ENCODE measurements around the gene RAX2. TPM values are rescaled to one million over a fixed set of nuclear protein-coding genes. Genes with fewer than 3 reads are reported as not detected.

Gene RAX2
- total RNA-seq, 1 experiment from 2014 or later: not detected

- no peak overlapping the region for H3K4me3 Mint-ChIP-seq (ENCODE audit: unreplicated experiment)
- H3K27me3 Mint-ChIP-seq (ENCODE audit: insufficient read depth, unreplicated experiment): no peaks in the 10 kb centered on the region
- Histone ChIP-seq H3K27me3 (replicated peaks; ENCODE audit: control insufficient read depth, insufficient read depth, low read length) (no peaks in the 10 kb centered on the region), H3K9me3 (peaks cover 19% of the 10 kb centered on the region; the same call in 1 of the 2 replicates), H3K4me1 (no peaks in the 10 kb centered on the region), H3K4me3 (ENCODE audit: low read depth, low read length) (no peak overlapping the region), H3K36me3 (ENCODE audit: control insufficient read depth, insufficient read depth, low read length) (no peaks in the 10 kb centered on the region)
- TF ChIP-seq CTCF (IDR thresholded peaks at IDR 0.05; ENCODE audit: insufficient read depth in 1 of 2, low read depth in 1 of 2, low read length in 1 of 2, severe bottlenecking in 1 of 2, unreplicated experiment in 1 of 2): no peak
- ChIA-PET CTCF (no interaction called here), POLR2A (no interaction called here)
- intact Hi-C loops (cut with micrococcal nuclease; ENCODE audit: unreplicated experiment): no loop called here
- H3K27ac Mint-ChIP-seq (ENCODE audit: unreplicated experiment): no peak overlapping the region
- no TSS peak for BruUV-seq (replicated peaks)
- peaks cover 11% of the 10 kb centered on the region for H3K9me3 Mint-ChIP-seq (ENCODE audit: unreplicated experiment)
- DNase-seq: no peak
- H3K4me1 Mint-ChIP-seq (ENCODE audit: low read depth, unreplicated experiment): no peaks in the 10 kb centered on the region
- no peaks in the 10 kb centered on the region for H3K36me3 Mint-ChIP-seq (ENCODE audit: insufficient read depth, unreplicated experiment)
Observed at GRCh38 chr19:3778899-3779723, 7.1 kb upstream of the RAX2 start.

- H3K9me3 Mint-ChIP-seq (ENCODE audit: unreplicated experiment): peaks cover 11% of the 10 kb centered on the region
- no peaks in the 10 kb centered on the region for H3K36me3 Mint-ChIP-seq (ENCODE audit: insufficient read depth, unreplicated experiment)
- H3K4me3 Mint-ChIP-seq (ENCODE audit: unreplicated experiment): no peak overlapping the region
- no peak overlapping the region for H3K27ac Mint-ChIP-seq (ENCODE audit: unreplicated experiment)
- Histone ChIP-seq H3K9me3 (peaks cover 19% of the 10 kb centered on the region; the same call in 1 of the 2 replicates), H3K4me1 (no peaks in the 10 kb centered on the region), H3K36me3 (ENCODE audit: control insufficient read depth, insufficient read depth, low read length) (no peaks in the 10 kb centered on the region), H3K27me3 (replicated peaks; ENCODE audit: control insufficient read depth, insufficient read depth, low read length) (no peaks in the 10 kb centered on the region), H3K4me3 (ENCODE audit: low read depth, low read length) (no peak overlapping the region)
- TF ChIP-seq CTCF (IDR thresholded peaks at IDR 0.05; ENCODE audit: insufficient read depth in 1 of 2, low read depth in 1 of 2, low read length in 1 of 2, severe bottlenecking in 1 of 2, unreplicated experiment in 1 of 2): no peak
- no TSS peak for BruUV-seq (replicated peaks)
- no peak for DNase-seq
- no peaks in the 10 kb centered on the region for H3K4me1 Mint-ChIP-seq (ENCODE audit: low read depth, unreplicated experiment)
- intact Hi-C loops (cut with micrococcal nuclease; ENCODE audit: unreplicated experiment): no loop called here
- ChIA-PET CTCF (no interaction called here), POLR2A (no interaction called here)
- no peaks in the 10 kb centered on the region for H3K27me3 Mint-ChIP-seq (ENCODE audit: insufficient read depth, unreplicated experiment)
Observed at GRCh38 chr19:3778104-3778867, 6.3 kb upstream of the RAX2 start.

- Histone ChIP-seq H3K4me3 (ENCODE audit: low read depth, low read length) (no peak overlapping the region), H3K9me3 (peaks cover 8% of the 10 kb centered on the region; the same call in 1 of the 2 replicates), H3K27me3 (replicated peaks; ENCODE audit: control insufficient read depth, insufficient read depth, low read length) (no peaks in the 10 kb centered on the region), H3K36me3 (ENCODE audit: control insufficient read depth, insufficient read depth, low read length) (no peaks in the 10 kb centered on the region), H3K4me1 (no peaks in the 10 kb centered on the region)
- intact Hi-C loops (cut with micrococcal nuclease; ENCODE audit: unreplicated experiment): no loop called here
- no peak for TF ChIP-seq CTCF (IDR thresholded peaks at IDR 0.05; ENCODE audit: insufficient read depth in 1 of 2, low read depth in 1 of 2, low read length in 1 of 2, severe bottlenecking in 1 of 2, unreplicated experiment in 1 of 2)
- POLR2A ChIA-PET: no interaction called here
- DNase-seq: no peak
- CTCF ChIA-PET: no interaction called here
- no TSS peak for BruUV-seq (replicated peaks)
- H3K4me1 Mint-ChIP-seq (ENCODE audit: low read depth, unreplicated experiment): no peaks in the 10 kb centered on the region
- H3K9me3 Mint-ChIP-seq (ENCODE audit: unreplicated experiment): peaks cover 6% of the 10 kb centered on the region
- H3K27me3 Mint-ChIP-seq (ENCODE audit: insufficient read depth, unreplicated experiment): no peaks in the 10 kb centered on the region
- H3K4me3 Mint-ChIP-seq (ENCODE audit: unreplicated experiment): no peak overlapping the region
- no peak overlapping the region for H3K27ac Mint-ChIP-seq (ENCODE audit: unreplicated experiment)
- no peaks in the 10 kb centered on the region for H3K36me3 Mint-ChIP-seq (ENCODE audit: insufficient read depth, unreplicated experiment)
Observed at GRCh38 chr19:3776479-3777040, 4.5 kb upstream of the RAX2 start.

Measured in Caco-2 (cell line).